Measurements from ENCODE around the gene CAND1.

CAND1 gene

DNA sequence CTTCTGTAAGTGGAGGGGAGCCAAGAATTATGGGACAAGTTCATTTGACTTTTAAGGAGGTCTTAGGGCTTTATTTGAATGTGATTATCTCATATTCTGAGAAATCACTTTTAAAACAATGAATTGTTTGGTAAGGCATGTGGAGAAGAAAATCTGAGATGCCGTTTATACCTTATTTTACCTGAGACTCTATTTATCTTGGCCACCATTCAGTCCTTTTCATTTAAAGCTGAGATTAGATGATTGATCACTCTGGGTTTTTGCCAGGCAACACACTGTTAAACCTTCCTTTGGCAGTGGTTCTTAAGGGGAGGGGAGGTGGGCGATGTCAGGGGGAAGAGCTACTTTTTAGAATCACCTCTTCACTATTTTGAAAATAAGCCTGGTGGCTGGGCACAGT lies 11.4 kb downstream of the CAND1 start:
- no peak for DNase-seq (ENCODE audit: low read depth)
- Histone ChIP-seq H3K9me3 (ENCODE audit: control insufficient read depth, low read length) (no peaks in the 10 kb centered on the region), H3K9ac (ENCODE audit: low read length) (no peak overlapping the region), H3K27me3 (replicated peaks; ENCODE audit: control insufficient read depth, insufficient read depth, low read length) (no peaks in the 10 kb centered on the region), H3K36me3 (ENCODE audit: control insufficient read depth, insufficient read depth, low read length, severe bottlenecking) (peaks cover 25% of the 10 kb centered on the region), H3K4me3 (ENCODE audit: low read length) (no peak overlapping the region), H3K4me1 (ENCODE audit: control insufficient read depth, insufficient read depth, low read length) (peaks cover 24% of the 10 kb centered on the region)

DNA sequence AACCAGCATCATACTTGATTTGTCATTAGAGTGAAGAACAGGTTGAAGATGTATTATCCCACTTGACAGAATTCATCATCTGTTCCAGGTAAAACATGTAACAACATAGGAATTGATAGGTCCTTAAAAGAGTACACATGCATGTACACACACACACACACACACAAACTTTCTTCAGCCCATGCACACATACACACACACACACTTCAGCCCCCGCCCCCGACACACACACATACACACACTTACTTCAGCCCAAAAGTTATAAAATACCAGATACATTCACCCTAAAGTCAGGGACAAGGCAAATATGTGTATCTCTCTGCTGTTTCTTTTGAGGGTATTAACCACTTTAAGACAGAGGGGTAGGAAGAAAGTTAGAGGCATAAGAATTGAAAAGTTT lies 15.4 kb downstream of the CAND1 start:
- Histone ChIP-seq H3K9ac (ENCODE audit: low read length) (no peak overlapping the region), H3K36me3 (ENCODE audit: control insufficient read depth, insufficient read depth, low read length, severe bottlenecking) (peaks cover 30% of the 10 kb centered on the region), H3K4me1 (ENCODE audit: control insufficient read depth, insufficient read depth, low read length) (peaks cover 11% of the 10 kb centered on the region), H3K9me3 (ENCODE audit: control insufficient read depth, low read length) (no peaks in the 10 kb centered on the region), H3K27me3 (replicated peaks; ENCODE audit: control insufficient read depth, insufficient read depth, low read length) (no peaks in the 10 kb centered on the region), H3K4me3 (ENCODE audit: low read length) (no peak overlapping the region)
- DNase-seq (ENCODE audit: low read depth), result no peak

DNA sequence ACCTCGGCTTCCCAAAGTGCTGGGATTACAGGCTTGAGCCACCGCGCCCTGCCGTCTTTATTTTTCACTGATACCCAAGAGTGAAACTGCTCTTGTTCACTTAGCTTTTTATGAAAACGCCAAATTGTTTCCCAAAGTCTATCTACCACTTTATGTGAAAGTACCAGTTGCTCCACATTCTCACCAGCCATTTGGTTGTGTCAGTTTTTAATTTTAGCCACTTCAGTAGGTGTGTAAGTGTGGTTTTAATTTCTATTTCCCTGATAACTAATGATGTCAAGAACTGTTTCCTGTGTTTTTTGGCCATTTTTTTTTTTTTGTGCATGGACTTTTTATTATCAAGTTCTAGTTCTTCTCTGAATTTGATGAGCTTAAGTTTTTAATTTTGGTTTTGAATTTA lies 17.1 kb downstream of the CAND1 start:
- H3K4me1 ChIP-seq (ENCODE audit: control insufficient read depth, insufficient read depth, low read length), result no peaks in the 10 kb centered on the region
- no peaks in the 10 kb centered on the region for H3K27me3 ChIP-seq (replicated peaks; ENCODE audit: control insufficient read depth, insufficient read depth, low read length)
- no peak overlapping the region for H3K4me3 ChIP-seq (ENCODE audit: low read length)
- peaks cover 34% of the 10 kb centered on the region for H3K36me3 ChIP-seq (ENCODE audit: control insufficient read depth, insufficient read depth, low read length, severe bottlenecking)
- H3K9ac ChIP-seq (ENCODE audit: low read length), result no peak overlapping the region
- H3K9me3 ChIP-seq (ENCODE audit: control insufficient read depth, low read length), result no peaks in the 10 kb centered on the region
- no peak for DNase-seq (ENCODE audit: low read depth)

DNA sequence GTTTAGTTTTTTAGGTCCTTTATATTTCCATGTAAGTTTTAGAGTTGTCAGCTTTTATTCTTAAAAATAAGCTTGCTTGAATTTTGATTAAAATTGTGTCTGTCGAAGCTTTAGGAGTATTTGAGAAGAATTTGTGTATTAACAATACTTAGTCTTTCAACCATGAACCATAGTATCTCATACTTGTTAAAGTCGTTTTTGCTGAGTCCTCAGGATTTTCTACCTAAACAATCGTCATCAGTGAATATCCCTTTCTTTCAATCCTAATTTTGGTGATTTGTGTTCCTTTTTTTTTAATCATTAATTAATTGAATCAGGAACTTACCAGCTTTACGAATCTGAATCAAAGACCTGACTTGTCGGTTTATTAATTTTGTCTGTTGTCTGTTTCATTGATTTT lies 18.2 kb downstream of the CAND1 start:
- Histone ChIP-seq H3K4me1 (ENCODE audit: control insufficient read depth, insufficient read depth, low read length) (no peaks in the 10 kb centered on the region), H3K9ac (ENCODE audit: low read length) (no peak overlapping the region), H3K27me3 (replicated peaks; ENCODE audit: control insufficient read depth, insufficient read depth, low read length) (no peaks in the 10 kb centered on the region), H3K36me3 (ENCODE audit: control insufficient read depth, insufficient read depth, low read length, severe bottlenecking) (peaks cover 34% of the 10 kb centered on the region), H3K9me3 (ENCODE audit: control insufficient read depth, low read length) (no peaks in the 10 kb centered on the region), H3K4me3 (ENCODE audit: low read length) (no peak overlapping the region)
- DNase-seq (ENCODE audit: low read depth), result no peak

DNA sequence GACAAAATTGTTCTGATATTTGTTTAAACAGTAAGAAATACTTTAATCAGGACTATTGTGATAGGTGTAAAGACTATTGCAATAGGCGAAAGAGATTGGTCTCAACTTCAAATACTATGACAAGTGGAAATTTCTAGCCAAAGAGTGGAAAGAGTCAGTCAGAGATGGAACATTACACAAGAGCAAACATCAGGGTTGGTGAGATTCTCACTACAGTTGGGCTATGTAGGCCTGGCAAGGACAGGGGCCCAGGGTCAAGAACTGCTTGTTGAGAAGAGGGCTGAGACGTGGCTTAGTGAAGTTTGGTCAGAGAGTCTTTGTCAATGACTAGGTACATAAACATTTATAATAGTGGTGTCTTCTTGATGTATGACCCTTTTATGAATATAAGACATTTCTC lies 19.4 kb downstream of the CAND1 start:
- no peak for DNase-seq (ENCODE audit: low read depth)
- Histone ChIP-seq H3K4me3 (ENCODE audit: low read length) (no peak overlapping the region), H3K36me3 (ENCODE audit: control insufficient read depth, insufficient read depth, low read length, severe bottlenecking) (peaks cover 26% of the 10 kb centered on the region)

DNA sequence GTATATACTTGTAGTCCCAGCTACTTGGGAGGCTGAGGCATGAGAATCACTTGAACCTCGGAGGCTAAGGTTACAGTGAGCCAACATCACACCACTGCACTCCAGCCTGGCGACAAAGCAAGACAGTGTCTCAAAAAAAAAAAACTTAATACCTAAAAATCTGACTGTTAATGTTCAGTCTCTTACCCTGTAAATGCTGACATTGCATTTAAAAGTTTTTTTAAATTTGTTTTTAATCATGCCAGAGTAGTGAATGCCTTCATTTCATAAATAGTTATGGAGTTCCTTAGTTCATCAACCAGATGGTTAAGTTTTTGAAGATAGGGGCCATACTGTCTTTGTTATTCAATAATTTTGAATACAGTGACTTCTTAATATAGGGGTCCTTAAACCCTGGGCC lies 21.2 kb downstream of the CAND1 start:
- Histone ChIP-seq H3K4me3 (ENCODE audit: low read length) (no peak overlapping the region), H3K4me1 (ENCODE audit: control insufficient read depth, insufficient read depth, low read length) (no peaks in the 10 kb centered on the region), H3K27me3 (replicated peaks; ENCODE audit: control insufficient read depth, insufficient read depth, low read length) (no peaks in the 10 kb centered on the region), H3K9ac (ENCODE audit: low read length) (no peak overlapping the region), H3K9me3 (ENCODE audit: control insufficient read depth, low read length) (no peaks in the 10 kb centered on the region), H3K36me3 (ENCODE audit: control insufficient read depth, insufficient read depth, low read length, severe bottlenecking) (peaks cover 23% of the 10 kb centered on the region)
- DNase-seq (ENCODE audit: low read depth), result no peak

More for the DNA sequence above, 19.4 kb downstream of the CAND1 start:
- Histone ChIP-seq H3K27me3 (replicated peaks; ENCODE audit: control insufficient read depth, insufficient read depth, low read length) (no peaks in the 10 kb centered on the region), H3K9ac (ENCODE audit: low read length) (no peak overlapping the region), H3K9me3 (ENCODE audit: control insufficient read depth, low read length) (no peaks in the 10 kb centered on the region), H3K4me1 (ENCODE audit: control insufficient read depth, insufficient read depth, low read length) (no peaks in the 10 kb centered on the region)

DNA sequence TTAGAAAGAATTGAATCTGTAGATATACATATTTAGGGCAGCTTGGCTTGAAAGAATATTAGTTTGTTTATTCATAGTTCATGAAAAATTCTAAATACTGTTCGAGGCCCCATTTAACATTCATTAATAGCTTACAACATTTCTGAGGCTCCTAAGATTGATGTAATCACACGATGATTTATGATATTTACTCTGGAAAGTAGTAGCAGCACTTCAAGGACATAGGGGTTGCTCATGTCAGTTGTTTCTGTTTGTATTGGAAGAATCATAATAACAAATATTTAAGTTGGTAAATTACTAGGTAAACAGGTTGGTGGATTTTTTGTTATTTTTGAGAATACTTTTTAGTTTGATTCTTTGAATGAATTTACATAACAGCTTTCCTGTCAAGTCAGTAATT lies 30.4 kb downstream of the CAND1 start:
- no peak overlapping the region for H3K9ac ChIP-seq (ENCODE audit: low read length)
- H3K27me3 ChIP-seq (replicated peaks; ENCODE audit: control insufficient read depth, insufficient read depth, low read length), result no peaks in the 10 kb centered on the region
- H3K36me3 ChIP-seq (ENCODE audit: control insufficient read depth, insufficient read depth, low read length, severe bottlenecking), result peaks cover 76% of the 10 kb centered on the region
- H3K4me1 ChIP-seq (ENCODE audit: control insufficient read depth, insufficient read depth, low read length), result no peaks in the 10 kb centered on the region
- H3K9me3 ChIP-seq (ENCODE audit: control insufficient read depth, low read length), result no peaks in the 10 kb centered on the region
- no peak for DNase-seq (ENCODE audit: low read depth)
- no peak overlapping the region for H3K4me3 ChIP-seq (ENCODE audit: low read length)

DNA sequence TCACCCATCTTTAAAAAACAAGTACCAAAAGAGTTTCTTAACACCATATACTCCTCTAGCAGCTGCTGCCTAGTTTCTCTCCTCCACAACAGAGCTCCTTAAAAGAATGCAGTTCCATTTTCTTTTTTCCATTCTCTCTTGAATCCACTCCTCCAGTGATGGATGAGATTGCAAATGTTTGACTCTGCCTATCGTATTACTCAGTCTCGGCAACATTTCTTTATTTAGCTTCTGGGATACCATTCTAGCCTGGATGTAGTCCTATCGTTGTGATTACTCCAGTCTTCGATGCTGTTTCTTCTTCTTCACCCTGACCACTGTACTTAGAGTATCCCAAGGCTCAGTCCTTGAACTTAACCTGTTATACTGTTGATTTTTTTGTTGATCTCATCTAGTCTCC lies 30.8 kb downstream of the CAND1 start:
- DNase-seq (ENCODE audit: low read depth), result no peak
- Histone ChIP-seq H3K27me3 (replicated peaks; ENCODE audit: control insufficient read depth, insufficient read depth, low read length) (no peaks in the 10 kb centered on the region), H3K4me1 (ENCODE audit: control insufficient read depth, insufficient read depth, low read length) (no peaks in the 10 kb centered on the region), H3K4me3 (ENCODE audit: low read length) (no peak overlapping the region), H3K36me3 (ENCODE audit: control insufficient read depth, insufficient read depth, low read length, severe bottlenecking) (peaks cover 76% of the 10 kb centered on the region), H3K9me3 (ENCODE audit: control insufficient read depth, low read length) (no peaks in the 10 kb centered on the region), H3K9ac (ENCODE audit: low read length) (no peak overlapping the region)

DNA sequence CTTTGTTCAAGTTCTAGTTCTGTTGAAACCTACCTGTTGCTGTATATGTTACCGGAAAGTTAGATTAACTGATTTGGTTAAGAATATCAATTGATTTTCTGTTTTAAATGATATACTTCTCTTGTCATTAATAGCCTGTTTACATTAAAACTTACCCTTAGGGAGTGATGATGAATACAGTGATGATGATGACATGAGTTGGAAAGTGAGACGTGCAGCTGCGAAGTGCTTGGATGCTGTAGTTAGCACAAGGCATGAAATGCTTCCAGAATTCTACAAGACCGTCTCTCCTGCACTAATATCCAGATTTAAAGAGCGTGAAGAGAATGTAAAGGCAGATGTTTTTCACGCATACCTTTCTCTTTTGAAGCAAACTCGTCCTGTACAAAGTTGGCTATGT lies 33.0 kb downstream of the CAND1 start:
- no peak for DNase-seq (ENCODE audit: low read depth)
- no peaks in the 10 kb centered on the region for H3K27me3 ChIP-seq (replicated peaks; ENCODE audit: control insufficient read depth, insufficient read depth, low read length)
- H3K4me3 ChIP-seq (ENCODE audit: low read length), result no peak overlapping the region
- peaks cover 80% of the 10 kb centered on the region for H3K36me3 ChIP-seq (ENCODE audit: control insufficient read depth, insufficient read depth, low read length, severe bottlenecking)
- H3K9me3 ChIP-seq (ENCODE audit: control insufficient read depth, low read length), result no peaks in the 10 kb centered on the region
- H3K9ac ChIP-seq (ENCODE audit: low read length), result no peak overlapping the region
- H3K4me1 ChIP-seq (ENCODE audit: control insufficient read depth, insufficient read depth, low read length), result no peaks in the 10 kb centered on the region

DNA sequence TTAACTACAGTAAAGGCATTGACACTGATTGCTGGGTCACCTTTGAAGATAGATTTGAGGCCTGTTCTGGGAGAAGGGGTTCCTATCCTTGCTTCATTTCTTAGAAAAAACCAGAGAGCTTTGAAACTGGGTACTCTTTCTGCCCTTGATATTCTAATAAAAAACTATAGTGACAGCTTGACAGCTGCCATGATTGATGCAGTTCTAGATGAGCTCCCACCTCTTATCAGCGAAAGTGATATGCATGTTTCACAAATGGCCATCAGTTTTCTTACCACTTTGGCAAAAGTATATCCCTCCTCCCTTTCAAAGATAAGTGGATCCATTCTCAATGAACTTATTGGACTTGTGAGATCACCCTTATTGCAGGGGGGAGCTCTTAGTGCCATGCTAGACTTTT lies 36.4 kb downstream of the CAND1 start:
- Histone ChIP-seq H3K36me3 (ENCODE audit: control insufficient read depth, insufficient read depth, low read length, severe bottlenecking) (peaks cover 80% of the 10 kb centered on the region), H3K4me1 (ENCODE audit: control insufficient read depth, insufficient read depth, low read length) (no peaks in the 10 kb centered on the region), H3K27me3 (replicated peaks; ENCODE audit: control insufficient read depth, insufficient read depth, low read length) (no peaks in the 10 kb centered on the region), H3K9ac (ENCODE audit: low read length) (no peak overlapping the region), H3K9me3 (ENCODE audit: control insufficient read depth, low read length) (no peaks in the 10 kb centered on the region), H3K4me3 (ENCODE audit: low read length) (no peak overlapping the region)
- DNase-seq (ENCODE audit: low read depth), result no peak

DNA sequence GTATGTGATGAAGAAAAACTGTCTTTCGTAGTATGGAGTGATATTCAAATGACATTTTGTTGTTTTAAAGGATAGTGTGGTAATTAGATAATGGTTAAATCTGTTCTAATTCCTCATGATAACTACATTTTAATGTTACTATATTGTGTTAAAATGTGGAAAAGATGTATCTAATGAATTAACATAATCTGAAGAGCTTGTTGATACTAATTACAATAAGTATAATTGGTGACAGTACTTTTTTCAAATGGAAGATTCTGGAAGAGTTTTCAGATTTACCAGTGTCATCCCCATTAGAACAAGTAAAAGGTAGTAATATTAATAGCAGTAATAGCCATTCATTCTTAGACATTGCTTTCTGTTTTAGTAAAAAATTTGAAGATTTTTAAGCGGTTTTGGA lies 37.6 kb downstream of the CAND1 start:
- no peak for DNase-seq (ENCODE audit: low read depth)
- H3K4me3 ChIP-seq (ENCODE audit: low read length), result no peak overlapping the region
- H3K4me1 ChIP-seq (ENCODE audit: control insufficient read depth, insufficient read depth, low read length), result no peaks in the 10 kb centered on the region
- H3K9me3 ChIP-seq (ENCODE audit: control insufficient read depth, low read length), result no peaks in the 10 kb centered on the region
- no peak overlapping the region for H3K9ac ChIP-seq (ENCODE audit: low read length)
- no peaks in the 10 kb centered on the region for H3K27me3 ChIP-seq (replicated peaks; ENCODE audit: control insufficient read depth, insufficient read depth, low read length)
- peaks cover 91% of the 10 kb centered on the region for H3K36me3 ChIP-seq (ENCODE audit: control insufficient read depth, insufficient read depth, low read length, severe bottlenecking)

DNA sequence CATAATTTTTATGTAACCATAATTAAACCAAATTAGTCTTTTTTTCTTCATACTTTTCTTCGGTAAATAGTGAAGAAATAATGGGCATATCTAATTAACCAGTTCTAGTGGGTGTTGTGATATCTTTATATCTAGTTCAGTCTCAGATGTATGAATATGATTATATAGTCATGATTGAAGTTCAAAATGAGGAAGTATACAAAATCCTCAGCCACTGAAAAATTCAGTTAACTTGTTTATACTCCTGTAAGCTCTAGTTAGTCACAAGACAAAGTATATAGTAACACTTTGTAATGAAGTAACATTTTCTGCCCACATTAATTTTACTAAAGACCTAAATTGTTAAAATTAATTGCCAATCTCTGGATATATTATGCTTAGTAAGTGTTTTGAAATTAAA lies 46.5 kb downstream of the CAND1 start:
- Histone ChIP-seq H3K9me3 (ENCODE audit: control insufficient read depth, low read length) (no peaks in the 10 kb centered on the region), H3K36me3 (ENCODE audit: control insufficient read depth, insufficient read depth, low read length, severe bottlenecking) (peaks cover 77% of the 10 kb centered on the region)

More for the DNA sequence above, 46.5 kb downstream of the CAND1 start:
- Histone ChIP-seq H3K27me3 (replicated peaks; ENCODE audit: control insufficient read depth, insufficient read depth, low read length) (no peaks in the 10 kb centered on the region), H3K4me3 (ENCODE audit: low read length) (no peak overlapping the region), H3K4me1 (ENCODE audit: control insufficient read depth, insufficient read depth, low read length) (no peaks in the 10 kb centered on the region), H3K9ac (ENCODE audit: low read length) (no peak overlapping the region)
- DNase-seq (ENCODE audit: low read depth), result no peak
